ENCODE data around the gene OTUB2.

OTUB2 gene

GRCh38 chr14:93998871-93999403 lies 27.2 kb upstream of the OTUB2 start:
- no peak for TF ChIP-seq PPARA (CRISPR knock-in tag; IDR thresholded peaks at IDR 0.05; ENCODE audit: borderline replicate concordance)
- TF ChIP-seq, protein P1, sequence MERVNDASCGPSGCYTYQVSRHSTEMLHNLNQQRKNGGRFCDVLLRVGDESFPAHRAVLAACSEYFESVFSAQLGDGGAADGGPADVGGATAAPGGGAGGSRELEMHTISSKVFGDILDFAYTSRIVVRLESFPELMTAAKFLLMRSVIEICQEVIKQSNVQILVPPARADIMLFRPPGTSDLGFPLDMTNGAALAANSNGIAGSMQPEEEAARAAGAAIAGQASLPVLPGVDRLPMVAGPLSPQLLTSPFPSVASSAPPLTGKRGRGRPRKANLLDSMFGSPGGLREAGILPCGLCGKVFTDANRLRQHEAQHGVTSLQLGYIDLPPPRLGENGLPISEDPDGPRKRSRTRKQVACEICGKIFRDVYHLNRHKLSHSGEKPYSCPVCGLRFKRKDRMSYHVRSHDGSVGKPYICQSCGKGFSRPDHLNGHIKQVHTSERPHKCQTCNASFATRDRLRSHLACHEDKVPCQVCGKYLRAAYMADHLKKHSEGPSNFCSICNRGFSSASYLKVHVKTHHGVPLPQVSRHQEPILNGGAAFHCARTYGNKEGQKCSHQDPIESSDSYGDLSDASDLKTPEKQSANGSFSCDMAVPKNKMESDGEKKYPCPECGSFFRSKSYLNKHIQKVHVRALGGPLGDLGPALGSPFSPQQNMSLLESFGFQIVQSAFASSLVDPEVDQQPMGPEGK (CRISPR knock-in tag; IDR thresholded peaks at IDR 0.05; ENCODE audit: borderline replicate concordance), result no peak
- no peak for TF ChIP-seq ZFP30 (CRISPR knock-in tag; IDR thresholded peaks at IDR 0.05)
- no peak for TF ChIP-seq ISL1 (CRISPR knock-in tag; IDR thresholded peaks at IDR 0.05)
- no peak for TF ChIP-seq GLIS3 (CRISPR knock-in tag; IDR thresholded peaks at IDR 0.05)
- TF ChIP-seq ZFP3 (CRISPR knock-in tag; IDR thresholded peaks at IDR 0.05), result no peak
- no peak for TF ChIP-seq OSR1 (CRISPR knock-in tag; IDR thresholded peaks at IDR 0.05)
- no peak for TF ChIP-seq TCF4 (CRISPR knock-in tag; IDR thresholded peaks at IDR 0.05; ENCODE audit: borderline replicate concordance)
- TF ChIP-seq TOX (CRISPR knock-in tag; IDR thresholded peaks at IDR 0.05; ENCODE audit: borderline replicate concordance), result no peak
- no peak for TF ChIP-seq CSDC2 (CRISPR knock-in tag; IDR thresholded peaks at IDR 0.05)
- no peak for TF ChIP-seq ZNF8 (CRISPR knock-in tag; IDR thresholded peaks at IDR 0.05)
- TF ChIP-seq, protein P2, sequence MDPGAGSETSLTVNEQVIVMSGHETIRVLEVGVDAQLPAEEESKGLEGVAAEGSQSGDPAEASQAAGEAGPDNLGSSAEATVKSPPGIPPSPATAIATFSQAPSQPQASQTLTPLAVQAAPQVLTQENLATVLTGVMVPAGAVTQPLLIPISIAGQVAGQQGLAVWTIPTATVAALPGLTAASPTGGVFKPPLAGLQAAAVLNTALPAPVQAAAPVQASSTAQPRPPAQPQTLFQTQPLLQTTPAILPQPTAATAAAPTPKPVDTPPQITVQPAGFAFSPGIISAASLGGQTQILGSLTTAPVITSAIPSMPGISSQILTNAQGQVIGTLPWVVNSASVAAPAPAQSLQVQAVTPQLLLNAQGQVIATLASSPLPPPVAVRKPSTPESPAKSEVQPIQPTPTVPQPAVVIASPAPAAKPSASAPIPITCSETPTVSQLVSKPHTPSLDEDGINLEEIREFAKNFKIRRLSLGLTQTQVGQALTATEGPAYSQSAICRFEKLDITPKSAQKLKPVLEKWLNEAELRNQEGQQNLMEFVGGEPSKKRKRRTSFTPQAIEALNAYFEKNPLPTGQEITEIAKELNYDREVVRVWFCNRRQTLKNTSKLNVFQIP (CRISPR knock-in tag; IDR thresholded peaks at IDR 0.05; ENCODE audit: borderline replicate concordance, low read depth), result no peak
- no peak for ATAC-seq

DNA sequence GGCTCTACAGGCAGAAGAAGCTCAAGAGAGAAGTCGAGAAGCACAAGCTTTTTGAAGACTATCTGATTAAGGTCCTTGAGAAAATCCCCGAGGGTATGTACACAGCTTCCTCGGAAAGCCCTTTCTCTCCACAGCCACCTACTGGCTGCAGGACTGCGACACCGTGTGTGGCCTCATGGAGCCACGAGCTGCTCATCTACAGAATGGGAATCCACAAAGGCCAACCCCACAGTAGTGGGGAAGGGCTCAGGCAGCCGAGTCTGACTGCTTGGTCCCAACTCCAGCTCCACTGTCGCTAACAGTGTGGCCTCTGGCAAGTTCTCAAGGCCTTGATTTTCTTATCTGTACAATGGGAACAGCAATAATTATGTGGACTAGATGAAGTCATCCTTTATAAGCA lies 26.6 kb upstream of the OTUB2 start:
- TF ChIP-seq CSDC2 (CRISPR knock-in tag; IDR thresholded peaks at IDR 0.05) (no peak), BACH2 (CRISPR knock-in tag; IDR thresholded peaks at IDR 0.05; ENCODE audit: borderline replicate concordance) (no peak), ZNF565 (CRISPR knock-in tag; conservative IDR thresholded peaks at IDR 0.05; ENCODE audit: low read depth) (no peak), ARNTL (CRISPR knock-in tag; IDR thresholded peaks at IDR 0.05; ENCODE audit: borderline replicate concordance, low read depth) (no peak), ZFP3 (CRISPR knock-in tag; IDR thresholded peaks at IDR 0.05) (no peak), PPARA (CRISPR knock-in tag; IDR thresholded peaks at IDR 0.05; ENCODE audit: borderline replicate concordance) (no peak), CSRNP3 (CRISPR knock-in tag; IDR thresholded peaks at IDR 0.05) (no peak), ISL1 (CRISPR knock-in tag; IDR thresholded peaks at IDR 0.05) (no peak)
- TF ChIP-seq, protein P2 (CRISPR knock-in tag; IDR thresholded peaks at IDR 0.05; ENCODE audit: borderline replicate concordance, low read depth), result no peak
- TF ChIP-seq, protein P3, sequence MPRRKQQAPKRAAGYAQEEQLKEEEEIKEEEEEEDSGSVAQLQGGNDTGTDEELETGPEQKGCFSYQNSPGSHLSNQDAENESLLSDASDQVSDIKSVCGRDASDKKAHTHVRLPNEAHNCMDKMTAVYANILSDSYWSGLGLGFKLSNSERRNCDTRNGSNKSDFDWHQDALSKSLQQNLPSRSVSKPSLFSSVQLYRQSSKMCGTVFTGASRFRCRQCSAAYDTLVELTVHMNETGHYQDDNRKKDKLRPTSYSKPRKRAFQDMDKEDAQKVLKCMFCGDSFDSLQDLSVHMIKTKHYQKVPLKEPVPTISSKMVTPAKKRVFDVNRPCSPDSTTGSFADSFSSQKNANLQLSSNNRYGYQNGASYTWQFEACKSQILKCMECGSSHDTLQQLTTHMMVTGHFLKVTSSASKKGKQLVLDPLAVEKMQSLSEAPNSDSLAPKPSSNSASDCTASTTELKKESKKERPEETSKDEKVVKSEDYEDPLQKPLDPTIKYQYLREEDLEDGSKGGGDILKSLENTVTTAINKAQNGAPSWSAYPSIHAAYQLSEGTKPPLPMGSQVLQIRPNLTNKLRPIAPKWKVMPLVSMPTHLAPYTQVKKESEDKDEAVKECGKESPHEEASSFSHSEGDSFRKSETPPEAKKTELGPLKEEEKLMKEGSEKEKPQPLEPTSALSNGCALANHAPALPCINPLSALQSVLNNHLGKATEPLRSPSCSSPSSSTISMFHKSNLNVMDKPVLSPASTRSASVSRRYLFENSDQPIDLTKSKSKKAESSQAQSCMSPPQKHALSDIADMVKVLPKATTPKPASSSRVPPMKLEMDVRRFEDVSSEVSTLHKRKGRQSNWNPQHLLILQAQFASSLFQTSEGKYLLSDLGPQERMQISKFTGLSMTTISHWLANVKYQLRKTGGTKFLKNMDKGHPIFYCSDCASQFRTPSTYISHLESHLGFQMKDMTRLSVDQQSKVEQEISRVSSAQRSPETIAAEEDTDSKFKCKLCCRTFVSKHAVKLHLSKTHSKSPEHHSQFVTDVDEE (CRISPR knock-in tag; IDR thresholded peaks at IDR 0.05), result no peak
- TF ChIP-seq, protein P1 (CRISPR knock-in tag; IDR thresholded peaks at IDR 0.05; ENCODE audit: borderline replicate concordance), result no peak
- ATAC-seq, result no peak

GRCh38 chr14:94000267-94000666 lies 25.9 kb upstream of the OTUB2 start:
- ATAC-seq, result no peak
- TF ChIP-seq TCF4 (CRISPR knock-in tag; IDR thresholded peaks at IDR 0.05; ENCODE audit: borderline replicate concordance) (no peak), ZNF565 (CRISPR knock-in tag; conservative IDR thresholded peaks at IDR 0.05; ENCODE audit: low read depth) (no peak), ZFP3 (CRISPR knock-in tag; IDR thresholded peaks at IDR 0.05) (no peak), PPARA (CRISPR knock-in tag; IDR thresholded peaks at IDR 0.05; ENCODE audit: borderline replicate concordance) (no peak), OSR1 (CRISPR knock-in tag; IDR thresholded peaks at IDR 0.05) (no peak), ZC3H10 (CRISPR knock-in tag; IDR thresholded peaks at IDR 0.05) (no peak)
